LNCaP clone FGC (cell line): Measurements from ENCODE around the gene SPECC1L.

Source experiments
- DNase-seq: peaks from one replicate; pipeline ENCODE4 v3.0.0-alpha.2; 2011; ENCODE audit warnings: low read depth
- H3K4me3 ChIP-seq: 2 replicates; pipeline ENCODE4 v1.5.1; 2011; ENCODE audit warnings: mild to moderate bottlenecking, low read depth, low read length, control low read depth
- CTCF ChIP-seq: IDR thresholded peaks from 2 replicates; pipeline ENCODE4 v1.5.1; 2012; ENCODE audit warnings: mild to moderate bottlenecking; ENCODE audit not compliant: control insufficient read depth, insufficient read depth; ENCODE audit errors: extremely low read depth

Gene SPECC1L

GRCh38 chr22:24432059-24432853, 161.6 kb downstream of the SPECC1L start:
- no peak for TF ChIP-seq CTCF
- no peak for DNase-seq
- H3K4me3 ChIP-seq = no peak overlapping the region

- H3K4me3 ChIP-seq = no peak overlapping the region
Observed at GRCh38 chr22:24433001-24433827, 162.6 kb downstream of the SPECC1L start.

GRCh38 chr22:24433828-24434470, 163.3 kb downstream of the SPECC1L start:
- no peak for TF ChIP-seq CTCF
- H3K4me3 ChIP-seq = no peak overlapping the region
- DNase-seq = no peak

More at GRCh38 chr22:24433001-24433827, 162.6 kb downstream of the SPECC1L start:
- TF ChIP-seq CTCF = no peak
- DNase-seq = no peak

GRCh38 chr22:24434471-24435322, 164.1 kb downstream of the SPECC1L start:
- H3K4me3 ChIP-seq = no peak overlapping the region
- TF ChIP-seq CTCF = no peak
- DNase-seq = no peak

- no peak for DNase-seq
- H3K4me3 ChIP-seq = no peak overlapping the region
- TF ChIP-seq CTCF = no peak
Observed at GRCh38 chr22:24435323-24435645, 164.7 kb downstream of the SPECC1L start.

GRCh38 chr22:24435861-24436371, 165.3 kb downstream of the SPECC1L start:
- DNase-seq = no peak
- H3K4me3 ChIP-seq = no peak overlapping the region
- TF ChIP-seq CTCF = no peak
